GM19452 (cell line): Measurements from ENCODE around the gene POMC.
"Not testable (repeated sequence)": the region's sequence is repeated elsewhere in the genome, so short reads cannot be mapped to it uniquely, and the experiment has no call there.

Experiments
- ATAC-seq: cut with Tn5 transposase; IDR thresholded peaks from one replicate; pipeline ENCODE4 v1.9.1; 2021; ENCODE audit not compliant: unreplicated experiment

POMC gene

DNA sequence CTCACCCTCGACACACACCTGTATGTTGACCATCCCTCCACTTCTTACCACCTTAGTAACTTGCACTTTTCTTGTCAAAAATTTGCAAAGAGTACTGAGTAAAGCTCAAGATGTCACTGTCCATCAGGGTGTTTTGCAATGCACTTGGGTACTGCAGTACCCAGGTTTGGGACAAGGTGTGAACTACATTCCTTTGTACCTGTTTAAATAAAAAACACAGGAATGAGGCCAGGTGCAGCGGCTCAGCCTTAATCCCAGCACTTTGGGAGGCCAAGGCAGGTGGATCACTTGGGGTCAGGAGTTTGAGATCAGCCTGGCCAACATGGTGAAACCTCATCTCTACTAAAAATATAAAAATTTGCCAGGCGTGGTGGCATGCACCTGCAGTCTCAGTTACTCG is 27.8 kb downstream of the POMC start:
- not testable (repeated sequence) for ATAC-seq

GRCh38 chr2:25132693-25133092 is 35.7 kb downstream of the POMC start:
- no peak for ATAC-seq

DNA sequence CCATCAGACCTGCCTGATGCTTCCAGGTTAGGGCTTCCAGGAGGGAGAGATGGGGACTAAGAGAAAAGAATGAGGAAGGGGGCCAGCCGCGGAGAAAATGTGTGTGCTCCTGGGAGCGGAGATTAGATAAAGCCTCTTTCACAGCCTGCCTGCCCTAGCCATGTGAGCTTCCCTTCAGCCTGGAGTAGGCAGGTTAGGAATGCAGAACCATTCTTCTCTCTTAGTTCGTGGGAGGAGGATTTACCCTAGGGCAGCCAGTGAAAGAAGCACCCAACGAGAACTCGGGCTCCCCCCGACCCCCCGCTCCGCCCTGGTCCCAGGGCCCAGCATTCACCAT is 36.1 kb downstream of the POMC start:
- ATAC-seq = no peak

DNA sequence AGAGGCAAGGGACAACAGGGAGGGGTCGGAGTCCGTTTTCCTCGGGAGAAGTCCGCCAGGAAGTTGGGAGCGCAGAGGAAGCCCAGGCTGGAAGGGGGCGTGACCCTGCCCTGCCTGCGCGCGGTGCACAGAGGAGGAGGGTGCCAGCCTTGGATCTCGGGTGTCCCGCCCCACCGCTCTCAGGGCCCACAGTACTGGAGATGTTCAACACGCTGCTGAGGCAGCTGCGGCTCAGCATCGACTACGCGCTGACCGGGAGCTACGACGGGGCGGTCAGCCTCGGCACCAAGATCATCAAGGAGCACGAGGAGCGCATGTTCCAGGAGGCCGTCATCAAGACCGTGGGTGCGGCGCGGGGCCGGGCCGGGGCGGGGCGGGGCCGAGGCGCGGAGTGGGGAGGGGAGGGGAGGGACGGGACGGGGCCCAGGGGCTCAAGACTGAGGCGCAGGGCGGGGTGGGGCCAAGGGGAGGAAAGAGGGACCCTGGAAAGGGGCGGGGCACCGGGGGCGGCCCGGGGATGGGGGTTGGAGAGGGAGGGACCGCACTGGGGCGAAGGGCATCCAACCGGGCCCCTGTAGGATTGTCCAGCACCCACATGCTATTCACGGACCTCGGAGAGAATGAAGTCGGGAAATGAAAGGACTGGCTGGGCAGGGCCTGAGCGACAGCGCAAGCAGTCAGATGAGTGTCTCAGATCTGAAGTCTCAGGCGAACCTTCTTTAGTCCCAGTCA is 36.6 kb downstream of the POMC start:
- ATAC-seq = no peak

GRCh38 chr2:25131253-25131566 is 37.2 kb downstream of the POMC start:
- ATAC-seq = no peak

GRCh38 chr2:25129901-25130520 is 38.4 kb downstream of the POMC start:
- no peak for ATAC-seq

DNA sequence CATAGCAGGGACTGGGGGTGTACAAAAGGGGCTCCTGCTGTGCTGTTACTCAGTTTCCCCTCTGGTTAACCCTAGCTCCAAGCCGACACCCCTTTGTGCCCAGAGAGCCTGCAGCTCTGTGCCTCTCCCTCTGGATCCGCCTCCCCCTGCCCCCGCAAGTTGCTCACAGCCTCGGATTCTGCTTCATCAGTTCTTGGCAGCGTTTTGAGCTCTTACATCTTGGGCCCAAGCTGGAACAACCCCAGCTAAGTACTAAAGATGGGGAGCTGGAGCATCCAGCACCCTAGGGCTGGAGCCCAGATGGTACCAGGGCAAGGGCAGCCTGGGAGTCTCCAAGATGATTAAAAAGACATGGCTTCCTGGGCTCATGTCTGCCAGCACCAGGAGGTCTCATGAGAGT is 40.7 kb downstream of the POMC start:
- ATAC-seq = no peak

GRCh38 chr2:25127071-25127470 is 41.3 kb downstream of the POMC start:
- ATAC-seq = not testable (repeated sequence)

- no peak for ATAC-seq
These were observed 42.4 kb downstream of the POMC start for GRCh38 chr2:25125976-25126375.

GRCh38 chr2:25125189-25125588 is 43.2 kb downstream of the POMC start:
- ATAC-seq = no peak

- no peak for ATAC-seq
These were observed 44.7 kb downstream of the POMC start for GRCh38 chr2:25123682-25124081.

GRCh38 chr2:25122367-25122766 is 46.0 kb downstream of the POMC start:
- no peak for ATAC-seq

DNA sequence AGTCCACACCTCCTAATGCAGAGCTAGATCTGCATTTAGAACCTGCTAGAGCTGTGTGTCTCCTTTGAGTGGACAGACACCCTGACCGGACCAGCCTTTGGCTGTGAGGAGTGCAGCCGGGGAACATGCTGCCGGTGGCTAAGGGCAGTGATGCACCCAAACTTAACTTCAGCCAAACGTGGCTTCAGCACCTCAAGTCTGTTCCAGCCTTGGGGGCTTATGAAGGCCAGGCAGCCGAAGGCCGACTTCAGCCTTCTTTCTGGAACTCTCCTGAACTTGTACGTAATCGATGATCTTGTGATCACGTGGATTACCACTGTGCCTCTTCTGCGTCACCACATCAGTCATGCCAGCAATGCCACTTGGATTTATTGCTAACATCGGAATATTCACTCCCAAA is 49.1 kb downstream of the POMC start:
- ATAC-seq = no peak

DNA sequence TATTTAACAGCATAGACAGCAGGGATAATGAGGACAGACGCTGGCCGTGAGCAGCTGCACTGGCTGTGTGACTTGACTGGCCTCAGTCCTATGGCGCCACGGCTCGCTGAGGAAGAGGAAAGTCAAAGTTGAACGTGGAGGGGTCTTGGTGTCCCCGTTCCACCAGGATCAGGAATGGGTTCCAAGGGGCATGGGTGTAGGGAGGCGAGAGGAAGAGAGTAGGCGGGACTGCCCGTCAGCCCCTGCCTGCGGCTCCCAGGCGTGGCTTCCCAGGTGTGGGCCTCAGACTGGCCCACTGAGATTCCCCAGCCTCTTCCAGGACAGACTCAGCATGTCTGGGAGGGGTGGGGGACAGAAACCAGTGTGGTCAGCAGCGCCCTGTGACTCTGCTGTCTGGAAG is 51.4 kb downstream of the POMC start:
- ATAC-seq = no peak

DNA sequence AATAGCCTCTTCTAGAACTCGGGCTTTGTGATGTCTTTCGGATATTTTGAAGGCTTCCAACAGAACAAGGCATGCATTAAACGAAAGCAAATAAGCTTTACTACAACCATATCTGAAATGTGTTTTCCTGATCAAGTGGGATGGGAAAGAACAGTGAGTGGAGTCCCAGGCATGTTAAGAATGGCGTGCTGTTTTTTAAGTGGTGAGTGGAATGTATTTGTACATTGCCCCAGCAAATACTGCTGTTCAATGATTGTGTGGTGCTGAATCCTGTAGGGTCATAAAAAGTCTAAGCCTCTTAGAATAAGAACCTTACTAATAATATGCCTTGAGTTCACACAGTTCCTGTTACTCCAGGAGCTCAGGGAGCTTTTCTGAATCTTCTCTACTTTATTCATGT is 52.5 kb downstream of the POMC start:
- ATAC-seq = no peak

GRCh38 chr2:25115249-25115883 is 53.0 kb downstream of the POMC start:
- ATAC-seq = no peak

- ATAC-seq = no peak
These were observed 56.3 kb downstream of the POMC start for GRCh38 chr2:25112113-25112512.
